Measurements from ENCODE around the gene F10. TPM values are rescaled to one million over a fixed set of nuclear protein-coding genes. Genes with fewer than 3 reads are reported as not detected.

Gene F10
- total and polyA plus RNA-seq, 2 experiments from 2014 or later: 0.76 to 1.6 TPM

DNA sequence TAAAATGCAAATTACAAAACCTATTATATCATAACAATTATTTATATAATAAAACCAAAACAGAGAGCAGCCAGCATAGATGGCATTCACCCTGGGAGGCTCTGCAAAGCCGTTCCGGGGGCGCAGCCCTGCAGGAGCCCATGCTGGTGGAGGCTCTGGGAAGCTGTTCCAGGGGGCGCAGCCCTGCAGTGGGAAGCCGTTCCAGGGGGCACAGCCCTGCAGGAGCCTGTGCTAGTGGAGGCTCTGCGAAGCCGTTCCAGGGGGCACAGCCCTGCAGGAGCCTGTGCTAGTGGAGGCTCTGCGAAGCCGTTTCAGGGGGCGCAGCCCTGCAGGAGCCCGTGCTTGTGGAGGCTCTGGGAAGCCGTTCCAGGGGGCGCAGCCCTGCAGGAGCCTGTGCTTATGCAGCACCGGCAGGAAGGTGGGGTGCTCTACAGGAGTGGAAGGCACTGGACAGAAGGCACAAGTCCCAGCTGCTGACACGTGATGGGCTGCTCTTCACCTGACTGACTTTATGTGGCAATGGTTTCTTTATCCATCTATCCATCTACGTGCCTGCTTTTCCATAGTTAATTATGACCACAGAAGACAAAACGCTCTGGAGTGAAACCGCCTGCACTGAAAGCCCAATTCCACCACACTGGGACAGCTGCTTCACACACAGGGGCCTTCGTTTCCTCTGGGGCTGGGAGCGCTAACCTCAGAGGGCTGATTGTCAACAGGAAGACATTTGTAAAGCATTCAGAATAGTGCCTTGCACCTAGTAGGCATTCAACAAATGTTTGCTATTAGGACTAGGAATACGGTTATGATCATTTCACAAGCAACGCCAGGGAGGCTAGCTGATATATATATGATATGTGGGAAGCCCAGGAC is 62.2 kb downstream of the F10 start (continued):
- TF ChIP-seq, protein P1, sequence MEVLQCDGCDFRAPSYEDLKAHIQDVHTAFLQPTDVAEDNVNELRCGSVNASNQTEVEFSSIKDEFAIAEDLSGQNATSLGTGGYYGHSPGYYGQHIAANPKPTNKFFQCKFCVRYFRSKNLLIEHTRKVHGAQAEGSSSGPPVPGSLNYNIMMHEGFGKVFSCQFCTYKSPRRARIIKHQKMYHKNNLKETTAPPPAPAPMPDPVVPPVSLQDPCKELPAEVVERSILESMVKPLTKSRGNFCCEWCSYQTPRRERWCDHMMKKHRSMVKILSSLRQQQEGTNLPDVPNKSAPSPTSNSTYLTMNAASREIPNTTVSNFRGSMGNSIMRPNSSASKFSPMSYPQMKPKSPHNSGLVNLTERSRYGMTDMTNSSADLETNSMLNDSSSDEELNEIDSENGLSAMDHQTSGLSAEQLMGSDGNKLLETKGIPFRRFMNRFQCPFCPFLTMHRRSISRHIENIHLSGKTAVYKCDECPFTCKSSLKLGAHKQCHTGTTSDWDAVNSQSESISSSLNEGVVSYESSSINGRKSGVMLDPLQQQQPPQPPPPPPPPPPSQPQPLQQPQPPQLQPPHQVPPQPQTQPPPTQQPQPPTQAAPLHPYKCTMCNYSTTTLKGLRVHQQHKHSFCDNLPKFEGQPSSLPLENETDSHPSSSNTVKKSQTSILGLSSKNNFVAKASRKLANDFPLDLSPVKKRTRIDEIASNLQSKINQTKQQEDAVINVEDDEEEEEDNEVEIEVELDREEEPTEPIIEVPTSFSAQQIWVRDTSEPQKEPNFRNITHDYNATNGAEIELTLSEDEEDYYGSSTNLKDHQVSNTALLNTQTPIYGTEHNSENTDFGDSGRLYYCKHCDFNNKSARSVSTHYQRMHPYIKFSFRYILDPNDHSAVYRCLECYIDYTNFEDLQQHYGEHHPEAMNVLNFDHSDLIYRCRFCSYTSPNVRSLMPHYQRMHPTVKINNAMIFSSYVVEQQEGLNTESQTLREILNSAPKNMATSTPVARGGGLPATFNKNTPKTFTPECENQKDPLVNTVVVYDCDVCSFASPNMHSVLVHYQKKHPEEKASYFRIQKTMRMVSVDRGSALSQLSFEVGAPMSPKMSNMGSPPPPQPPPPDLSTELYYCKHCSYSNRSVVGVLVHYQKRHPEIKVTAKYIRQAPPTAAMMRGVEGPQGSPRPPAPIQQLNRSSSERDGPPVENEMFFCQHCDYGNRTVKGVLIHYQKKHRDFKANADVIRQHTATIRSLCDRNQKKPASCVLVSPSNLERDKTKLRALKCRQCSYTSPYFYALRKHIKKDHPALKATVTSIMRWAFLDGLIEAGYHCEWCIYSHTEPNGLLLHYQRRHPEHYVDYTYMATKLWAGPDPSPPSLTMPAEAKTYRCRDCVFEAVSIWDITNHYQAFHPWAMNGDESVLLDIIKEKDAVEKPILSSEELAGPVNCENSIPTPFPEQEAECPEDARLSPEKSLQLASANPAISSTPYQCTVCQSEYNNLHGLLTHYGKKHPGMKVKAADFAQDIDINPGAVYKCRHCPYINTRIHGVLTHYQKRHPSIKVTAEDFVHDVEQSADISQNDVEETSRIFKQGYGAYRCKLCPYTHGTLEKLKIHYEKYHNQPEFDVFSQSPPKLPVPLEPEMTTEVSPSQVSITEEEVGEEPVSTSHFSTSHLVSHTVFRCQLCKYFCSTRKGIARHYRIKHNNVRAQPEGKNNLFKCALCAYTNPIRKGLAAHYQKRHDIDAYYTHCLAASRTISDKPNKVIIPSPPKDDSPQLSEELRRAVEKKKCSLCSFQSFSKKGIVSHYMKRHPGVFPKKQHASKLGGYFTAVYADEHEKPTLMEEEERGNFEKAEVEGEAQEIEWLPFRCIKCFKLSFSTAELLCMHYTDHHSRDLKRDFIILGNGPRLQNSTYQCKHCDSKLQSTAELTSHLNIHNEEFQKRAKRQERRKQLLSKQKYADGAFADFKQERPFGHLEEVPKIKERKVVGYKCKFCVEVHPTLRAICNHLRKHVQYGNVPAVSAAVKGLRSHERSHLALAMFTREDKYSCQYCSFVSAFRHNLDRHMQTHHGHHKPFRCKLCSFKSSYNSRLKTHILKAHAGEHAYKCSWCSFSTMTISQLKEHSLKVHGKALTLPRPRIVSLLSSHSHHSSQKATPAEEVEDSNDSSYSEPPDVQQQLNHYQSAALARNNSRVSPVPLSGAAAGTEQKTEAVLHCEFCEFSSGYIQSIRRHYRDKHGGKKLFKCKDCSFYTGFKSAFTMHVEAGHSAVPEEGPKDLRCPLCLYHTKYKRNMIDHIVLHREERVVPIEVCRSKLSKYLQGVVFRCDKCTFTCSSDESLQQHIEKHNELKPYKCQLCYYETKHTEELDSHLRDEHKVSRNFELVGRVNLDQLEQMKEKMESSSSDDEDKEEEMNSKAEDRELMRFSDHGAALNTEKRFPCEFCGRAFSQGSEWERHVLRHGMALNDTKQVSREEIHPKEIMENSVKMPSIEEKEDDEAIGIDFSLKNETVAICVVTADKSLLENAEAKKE (CRISPR knock-in tag; IDR thresholded peaks at IDR 0.05): no peak
- TF ChIP-seq, protein P2, sequence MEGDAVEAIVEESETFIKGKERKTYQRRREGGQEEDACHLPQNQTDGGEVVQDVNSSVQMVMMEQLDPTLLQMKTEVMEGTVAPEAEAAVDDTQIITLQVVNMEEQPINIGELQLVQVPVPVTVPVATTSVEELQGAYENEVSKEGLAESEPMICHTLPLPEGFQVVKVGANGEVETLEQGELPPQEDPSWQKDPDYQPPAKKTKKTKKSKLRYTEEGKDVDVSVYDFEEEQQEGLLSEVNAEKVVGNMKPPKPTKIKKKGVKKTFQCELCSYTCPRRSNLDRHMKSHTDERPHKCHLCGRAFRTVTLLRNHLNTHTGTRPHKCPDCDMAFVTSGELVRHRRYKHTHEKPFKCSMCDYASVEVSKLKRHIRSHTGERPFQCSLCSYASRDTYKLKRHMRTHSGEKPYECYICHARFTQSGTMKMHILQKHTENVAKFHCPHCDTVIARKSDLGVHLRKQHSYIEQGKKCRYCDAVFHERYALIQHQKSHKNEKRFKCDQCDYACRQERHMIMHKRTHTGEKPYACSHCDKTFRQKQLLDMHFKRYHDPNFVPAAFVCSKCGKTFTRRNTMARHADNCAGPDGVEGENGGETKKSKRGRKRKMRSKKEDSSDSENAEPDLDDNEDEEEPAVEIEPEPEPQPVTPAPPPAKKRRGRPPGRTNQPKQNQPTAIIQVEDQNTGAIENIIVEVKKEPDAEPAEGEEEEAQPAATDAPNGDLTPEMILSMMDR (conservative IDR thresholded peaks at IDR 0.05; ENCODE audit: low read depth in 2 of 2): no peak

DNA sequence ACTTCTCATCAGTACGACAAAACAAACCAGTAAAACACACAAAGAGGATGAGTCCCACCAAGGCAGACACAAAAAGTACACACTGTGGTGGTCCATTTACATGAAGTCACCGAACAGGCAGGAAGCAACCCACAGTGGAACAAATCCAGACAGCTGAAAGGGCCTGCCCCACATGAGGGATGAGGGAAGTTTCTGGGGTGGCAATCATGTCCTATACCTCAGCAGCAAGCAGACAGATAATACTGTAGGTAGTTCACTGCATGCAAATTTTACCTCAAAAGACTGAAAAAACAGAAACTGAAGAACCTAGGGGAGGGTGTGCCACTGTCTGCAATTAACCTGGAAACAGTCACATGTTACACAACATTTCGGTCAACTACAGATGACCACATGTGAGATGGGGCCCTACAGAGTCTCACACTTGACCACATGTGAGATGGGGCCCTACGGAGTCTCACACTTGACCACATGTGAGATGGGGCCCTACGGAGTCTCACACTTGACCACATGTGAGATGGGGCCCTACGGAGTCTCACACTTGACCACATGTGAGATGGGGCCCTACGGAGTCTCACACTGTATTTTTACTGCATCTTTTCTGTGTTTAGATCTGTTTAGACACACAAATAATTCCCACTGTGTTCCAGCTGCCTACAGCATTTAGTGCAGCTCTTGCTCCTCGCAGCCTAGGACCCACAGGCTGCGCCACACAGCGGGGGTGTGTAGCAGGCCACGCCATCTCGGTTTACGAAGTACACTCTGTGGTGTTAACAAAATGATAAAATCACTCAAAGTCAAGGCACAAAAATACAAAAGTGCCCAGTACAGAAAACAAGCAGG is 63.7 kb downstream of the F10 start:
- Histone ChIP-seq H3K27me3 (ENCODE audit: insufficient read depth) (no peaks in the 10 kb centered on the region), H3K79me2 (replicated peaks; ENCODE audit: insufficient read depth) (peaks cover 5% of the 10 kb centered on the region; the same call in 1 of the 2 replicates), H3K4me1 (ENCODE audit: insufficient read depth) (no peaks in the 10 kb centered on the region), H3K27ac (ENCODE audit: low read depth) (no peak overlapping the region), H3K4me3 (no peak overlapping the region), H3F3A (replicated peaks; ENCODE audit: low read depth) (0 out of 2 replicates have a peak, but pooled peaks cover 4% of the 10 kb centered on the region), H4K20me1 (replicated peaks; ENCODE audit: insufficient read depth) (no peaks in the 10 kb centered on the region; the same call in none of the 2 replicates), H3K36me3 (ENCODE audit: insufficient read depth) (peaks cover 52% of the 10 kb centered on the region), H3K9me2 (ENCODE audit: insufficient read depth) (no peaks in the 10 kb centered on the region), H3K4me2 (no peak overlapping the region), H2AFZ (no peak overlapping the region)
- H3K27me3 Mint-ChIP-seq (ENCODE audit: insufficient read depth, low read depth, poor library complexity): peaks cover 5% of the 10 kb centered on the region
- peaks cover 76% of the 10 kb centered on the region for H3K36me3 Mint-ChIP-seq (ENCODE audit: low read depth)
- H3K4me3 Mint-ChIP-seq: no peak overlapping the region
- ATAC-seq (no peak), DNase-seq (ENCODE audit: low spot score) (no peak)
- H3K9me3 Mint-ChIP-seq: no peaks in the 10 kb centered on the region; the same call in 2 of the 3 replicates
- H3K27ac Mint-ChIP-seq: no peak overlapping the region
- H3K4me1 Mint-ChIP-seq: peaks cover 2% of the 10 kb centered on the region; the same call in 1 of the 3 replicates
- no peak for TF ChIP-seq STAT1 (IDR thresholded peaks at IDR 0.05; ENCODE audit: unreplicated experiment)
- TF ChIP-seq EZH2phosphoT487 (IDR thresholded peaks at IDR 0.05; ENCODE audit: unreplicated experiment): no peak
- no peak for TF ChIP-seq NANOG (IDR thresholded peaks at IDR 0.05; ENCODE audit: borderline replicate concordance)
- no peak for TF ChIP-seq CREB1 (CRISPR knock-in tag; IDR thresholded peaks at IDR 0.05; ENCODE audit: low read depth)
- TF ChIP-seq ZNF114 (CRISPR knock-in tag; IDR thresholded peaks at IDR 0.05): no peak
- no peak for TF ChIP-seq POLR2AphosphoS5 (IDR thresholded peaks at IDR 0.05; ENCODE audit: low read depth)
- no peak for TF ChIP-seq ZNF331 (CRISPR knock-in tag; IDR thresholded peaks at IDR 0.05; ENCODE audit: low read depth)

Measured in GM23338 (cell line).